ENCODE measurements around the gene NELL1.

The NELL1 gene

GRCh38 chr11:21456186-21456585 lies 786.8 kb downstream of the NELL1 start:
- DNase-seq, result no peak

- no peak for DNase-seq
These were observed 790.7 kb downstream of the NELL1 start for GRCh38 chr11:21460082-21460481.

DNA sequence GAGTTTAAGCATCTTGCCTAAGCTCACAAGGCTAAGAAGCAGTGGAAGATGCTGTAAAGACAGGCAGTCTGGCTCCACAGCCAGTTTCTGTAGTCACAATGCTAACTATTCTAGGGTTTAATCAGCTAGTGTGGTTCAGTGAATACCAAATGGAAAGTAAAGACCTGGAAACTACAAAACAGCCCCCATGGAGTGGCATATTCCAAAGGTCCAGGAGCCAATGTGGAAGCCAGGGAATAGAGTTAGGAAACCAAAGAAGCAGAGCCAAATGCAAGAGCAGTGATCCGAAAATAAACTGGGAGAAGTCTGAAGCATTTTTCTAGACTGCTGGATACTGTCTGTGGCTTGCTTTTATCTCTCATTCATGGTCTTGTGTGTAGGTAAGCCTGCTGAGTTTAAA lies 792.3 kb downstream of the NELL1 start:
- DNase-seq, result no peak

DNA sequence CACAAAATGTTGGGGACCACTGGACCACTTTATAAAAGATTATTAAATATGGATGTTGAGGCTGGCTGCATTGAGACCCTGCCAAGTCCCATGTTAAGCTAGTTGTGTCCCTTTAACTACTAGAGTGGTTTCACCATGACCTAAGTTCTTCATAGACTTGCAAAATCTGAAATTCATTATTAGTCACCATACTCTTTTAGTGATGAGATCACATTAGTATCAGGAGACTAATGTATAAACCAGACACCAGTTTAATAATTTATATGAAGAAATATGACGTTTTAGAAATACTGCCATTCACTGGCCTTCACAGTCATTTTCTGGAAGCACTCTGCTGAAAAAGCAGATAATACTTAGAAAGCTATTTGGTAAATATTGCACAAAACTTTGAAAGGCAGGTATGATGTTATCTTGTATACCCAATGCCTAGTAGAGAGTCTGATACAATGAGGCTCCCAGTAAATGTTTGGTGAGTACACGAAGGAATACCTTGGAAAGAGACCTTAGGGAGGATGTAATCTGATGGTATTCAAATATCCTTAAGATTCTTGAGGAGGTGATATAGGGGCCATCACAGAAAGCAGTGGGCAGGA lies 795.3 kb downstream of the NELL1 start:
- DNase-seq, result no peak

DNA sequence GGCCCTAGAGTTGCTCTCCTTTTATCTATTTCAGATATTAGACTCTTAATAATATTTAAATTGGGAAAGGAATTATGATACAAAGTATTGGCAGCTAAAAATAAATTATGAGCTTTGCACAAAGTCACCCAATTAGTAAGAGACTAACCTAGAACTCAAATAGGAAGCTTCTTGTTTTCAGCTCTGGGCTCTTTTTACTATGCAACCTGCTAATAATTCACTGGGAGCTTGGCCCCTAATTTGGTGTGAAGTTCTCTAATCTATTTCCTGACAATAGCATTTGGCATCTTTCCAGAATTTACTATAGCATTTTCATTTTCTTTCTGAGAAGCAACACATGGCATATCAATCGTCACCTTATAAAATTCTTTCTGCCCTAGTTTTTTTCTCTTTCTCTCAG lies 795.8 kb downstream of the NELL1 start:
- DNase-seq, result no peak

- no peak for DNase-seq
These were observed 796.5 kb downstream of the NELL1 start for GRCh38 chr11:21465920-21466319.

- no peak for DNase-seq
These were observed 801.1 kb downstream of the NELL1 start for GRCh38 chr11:21470521-21470920.

DNA sequence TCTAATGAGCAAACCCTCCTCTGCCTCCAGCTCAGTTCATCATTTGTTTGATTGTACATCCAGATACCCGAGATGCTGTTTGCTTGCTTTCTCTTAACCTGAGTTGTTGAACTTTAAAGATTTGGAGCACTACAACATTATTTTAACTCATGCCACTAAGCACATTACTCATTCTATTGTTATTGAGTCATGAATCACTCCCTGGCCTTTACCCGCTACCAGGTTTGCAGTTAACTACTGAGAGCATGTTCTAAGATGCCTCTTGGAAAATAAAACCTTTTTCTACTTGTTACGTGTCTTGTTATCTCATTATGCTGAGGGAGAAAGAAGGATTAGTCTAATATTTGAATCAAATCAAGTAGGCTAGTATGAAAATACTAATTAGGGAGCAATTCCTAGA lies 802.9 kb downstream of the NELL1 start:
- DNase-seq, result no peak

DNA sequence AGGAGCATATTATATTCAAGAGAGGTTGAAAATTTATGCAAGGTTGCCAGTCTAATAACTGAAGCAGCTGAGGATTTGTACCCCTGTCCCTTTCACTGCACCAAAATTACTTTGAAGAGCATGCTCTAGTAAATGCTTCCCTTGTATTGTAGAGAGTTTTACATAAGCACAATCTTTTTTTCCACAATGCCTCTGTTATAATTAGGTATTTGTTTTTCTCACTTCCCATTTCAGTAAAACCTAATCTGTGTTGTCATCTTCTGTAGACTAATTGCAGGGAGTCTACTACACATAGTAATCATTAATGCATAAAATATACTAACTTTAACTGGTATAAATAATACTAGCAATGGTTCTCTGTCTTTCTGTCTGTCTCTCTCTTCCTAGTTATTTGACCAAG lies 805.1 kb downstream of the NELL1 start:
- DNase-seq, result no peak

- DNase-seq, result no peak
These were observed 805.9 kb downstream of the NELL1 start for GRCh38 chr11:21475276-21475675.

- no peak for DNase-seq
These were observed 807.2 kb downstream of the NELL1 start for GRCh38 chr11:21476588-21476987.

GRCh38 chr11:21480240-21480639 lies 810.9 kb downstream of the NELL1 start:
- no peak for DNase-seq

DNA sequence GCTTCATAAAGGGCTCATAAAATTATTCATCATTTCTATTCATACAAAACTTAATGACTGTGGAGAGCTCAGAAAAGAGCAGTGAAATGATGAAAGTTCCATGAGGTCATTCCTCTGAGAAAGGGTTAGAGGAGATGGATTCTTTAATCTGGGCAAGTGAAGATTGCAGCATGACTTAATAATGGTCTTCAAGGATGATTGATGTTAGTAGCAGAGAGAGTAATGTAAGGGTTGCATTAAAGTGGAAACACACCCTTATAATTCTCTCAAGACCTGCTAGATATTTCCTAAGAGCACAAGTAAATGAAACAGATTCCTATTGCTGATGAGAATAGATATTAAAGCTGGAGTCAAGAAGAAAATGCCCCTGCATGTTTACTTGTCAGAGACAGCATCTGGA lies 811.9 kb downstream of the NELL1 start:
- DNase-seq, result no peak

DNA sequence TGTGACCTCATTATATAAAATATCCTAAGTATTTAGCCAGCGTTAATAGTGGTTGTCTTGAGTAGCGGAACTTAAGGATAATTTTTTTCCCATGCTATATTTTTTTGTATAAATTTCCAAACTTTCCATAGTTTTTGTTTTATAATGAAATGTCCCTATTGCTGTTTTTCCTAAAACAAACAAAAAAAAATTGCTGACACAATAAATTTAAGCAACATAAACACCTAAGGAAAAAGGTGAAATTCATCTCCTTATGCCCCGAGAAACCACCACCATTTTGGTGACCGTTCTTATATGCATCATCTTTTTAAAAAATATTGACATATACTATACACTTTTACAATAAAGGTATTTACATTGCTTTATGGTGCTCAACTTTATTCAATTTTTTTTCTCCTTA lies 814.7 kb downstream of the NELL1 start:
- no peak for DNase-seq

- DNase-seq, result no peak
These were observed 815.6 kb downstream of the NELL1 start for GRCh38 chr11:21485006-21485405.

DNA sequence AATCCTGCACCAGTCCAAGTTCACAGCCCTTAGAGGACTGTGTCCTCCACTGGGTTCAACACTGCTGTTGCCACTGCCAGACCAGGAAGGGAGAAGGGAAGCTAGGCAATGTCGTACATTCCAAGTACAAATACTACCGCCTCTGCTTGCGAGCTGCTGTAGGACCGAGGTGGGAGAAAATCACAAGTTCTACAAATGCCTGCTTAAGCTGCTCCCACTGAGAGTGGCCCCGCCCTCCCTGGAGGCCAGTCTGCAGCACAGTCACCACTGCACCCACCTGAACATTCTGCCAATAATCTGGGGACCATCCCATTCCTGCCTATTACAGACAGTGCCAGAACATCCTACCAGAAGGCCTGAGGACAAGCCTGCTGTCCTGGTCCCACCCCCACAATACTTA lies 816.0 kb downstream of the NELL1 start:
- no peak for DNase-seq

GRCh38 chr11:21489416-21490115 lies 820.2 kb downstream of the NELL1 start:
- DNase-seq, result no peak

DNA sequence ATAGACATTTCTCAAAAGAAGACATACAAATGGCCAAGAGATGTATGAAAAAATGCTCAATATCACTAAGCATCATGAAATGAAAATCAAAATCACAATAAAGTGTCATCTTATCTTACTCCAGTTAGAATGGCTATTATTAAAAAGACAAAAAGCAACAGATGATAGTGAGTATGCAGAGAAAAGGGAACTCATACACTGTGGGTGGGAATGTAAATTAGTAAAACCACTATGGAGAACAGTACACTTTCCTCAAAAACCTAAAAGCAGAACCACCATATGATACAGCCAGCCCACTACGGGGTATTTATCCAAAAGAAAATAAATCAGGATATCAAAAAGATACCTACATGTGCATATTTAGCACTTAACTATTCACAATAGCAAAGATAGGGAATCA lies 823.5 kb downstream of the NELL1 start:
- DNase-seq, result no peak

DNA sequence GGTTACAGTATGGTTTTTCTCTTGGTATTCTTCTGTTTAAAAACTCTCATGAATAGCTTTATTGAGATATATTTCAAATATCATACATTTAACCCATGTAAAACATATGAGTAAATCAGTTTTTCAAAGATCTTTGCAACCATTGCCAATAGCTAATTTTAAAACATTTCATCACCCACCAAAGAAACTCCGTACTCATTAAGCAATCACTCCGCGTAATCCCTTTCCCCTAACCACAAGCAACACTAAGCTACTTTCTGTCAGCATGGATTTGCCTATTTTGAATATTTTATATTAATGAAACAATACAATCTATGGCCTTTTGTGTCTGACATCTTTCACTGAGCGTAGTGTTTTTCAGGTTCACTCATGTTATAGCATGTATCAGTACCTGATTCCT lies 825.6 kb downstream of the NELL1 start:
- no peak for DNase-seq

DNA sequence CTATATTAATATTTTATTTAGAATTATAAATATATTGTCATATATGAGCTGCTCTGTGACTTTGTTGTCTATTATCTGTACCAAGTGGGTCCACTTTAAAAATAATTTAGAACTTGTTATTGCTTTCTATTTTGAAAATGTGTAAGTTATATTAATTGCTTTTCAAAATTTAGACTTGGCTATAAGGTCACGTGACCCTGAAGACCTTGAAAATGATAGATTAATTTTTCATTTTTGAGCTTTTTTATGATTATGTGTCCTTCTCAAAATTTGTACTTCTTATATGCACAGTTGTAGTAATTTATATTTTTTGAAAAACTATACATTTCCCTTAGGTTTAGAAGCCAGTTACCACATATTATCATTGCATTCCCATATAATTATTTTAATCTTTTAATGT lies 826.5 kb downstream of the NELL1 start:
- no peak for DNase-seq

DNA sequence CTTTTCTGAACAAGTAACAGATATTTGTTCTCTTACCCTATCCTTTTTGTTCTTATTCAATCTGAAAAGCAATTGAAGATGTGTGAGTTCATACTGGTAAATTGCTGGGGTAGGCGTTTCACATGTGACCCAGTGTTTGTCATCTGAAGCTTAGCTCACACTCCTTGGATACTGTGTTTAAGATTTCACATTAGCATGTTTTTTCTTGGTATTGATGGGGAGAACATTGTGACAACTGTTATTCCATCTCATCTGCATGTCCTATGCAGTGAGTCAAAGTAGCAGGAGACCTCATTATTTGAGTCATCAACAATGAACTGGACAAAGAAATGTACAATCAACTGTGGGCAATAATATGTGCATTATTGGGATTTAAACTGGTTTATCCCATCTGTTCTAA lies 831.9 kb downstream of the NELL1 start:
- no peak for DNase-seq

DNA sequence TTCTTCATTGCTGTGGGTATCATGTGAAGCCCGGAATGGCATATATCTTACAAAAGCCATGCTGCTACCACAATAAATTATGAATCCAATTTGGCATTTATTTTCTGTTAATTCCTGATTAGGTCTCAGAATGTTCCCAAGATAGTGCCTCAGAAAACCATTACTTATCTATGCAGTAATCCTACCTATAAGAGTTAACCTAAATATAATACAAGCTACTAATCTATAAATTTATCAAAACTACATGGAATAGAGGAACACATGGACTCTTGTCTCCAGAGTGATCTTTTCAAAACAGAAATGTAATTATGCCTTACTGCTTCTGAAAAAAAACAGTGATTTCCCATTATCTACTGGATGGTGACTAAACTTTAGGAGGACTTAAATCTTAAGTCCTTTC lies 835.7 kb downstream of the NELL1 start:
- DNase-seq, result no peak

- peak; percentile 0 for DNase-seq
These were observed 842.6 kb downstream of the NELL1 start for GRCh38 chr11:21511835-21512440.

DNA sequence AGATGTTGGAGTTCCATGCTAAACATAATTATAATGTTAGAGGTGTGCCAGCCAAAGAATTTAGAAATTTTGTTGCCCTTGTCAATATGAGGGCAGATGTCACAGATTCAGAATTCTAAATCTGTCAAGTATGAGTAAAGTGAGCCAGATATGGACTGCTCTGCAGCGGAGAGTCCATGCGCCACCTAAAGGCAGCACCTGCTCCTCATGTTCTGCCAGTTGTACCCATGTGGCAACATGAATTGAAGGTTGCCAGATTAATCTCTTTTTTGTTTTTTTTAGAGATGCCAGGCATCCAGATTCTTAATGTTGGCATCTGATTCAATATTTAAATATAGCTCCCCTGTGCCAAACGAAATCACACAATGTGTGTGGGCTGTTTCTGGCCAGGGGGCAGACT lies 844.9 kb downstream of the NELL1 start:
- DNase-seq, result no peak

- no peak for DNase-seq
These were observed 850.9 kb downstream of the NELL1 start for GRCh38 chr11:21520244-21520643.
